ENCODE measurements around the gene GRIN1. TPM values are rescaled to one million over a fixed set of nuclear protein-coding genes. Genes with fewer than 3 reads are reported as not detected.

The GRIN1 gene
- total RNA-seq, 1 donor from 2014 or later = 0.53 TPM

GRCh38 chr9:137179761-137180160 is 40.8 kb downstream of the GRIN1 start:
- DNase-seq (ENCODE audit: low read depth) (no peak), FAIRE-seq (no peak)
- Histone ChIP-seq H3K4me3 (ENCODE audit: low read depth, low read length) (no peak overlapping the region), H3K36me3 (ENCODE audit: control insufficient read depth, insufficient read depth, low read length) (peaks cover 27% of the 10 kb centered on the region), H3K27me3 (ENCODE audit: control insufficient read depth, insufficient read depth, low read length) (peaks cover 6% of the 10 kb centered on the region)
- TF ChIP-seq, protein P1, sequence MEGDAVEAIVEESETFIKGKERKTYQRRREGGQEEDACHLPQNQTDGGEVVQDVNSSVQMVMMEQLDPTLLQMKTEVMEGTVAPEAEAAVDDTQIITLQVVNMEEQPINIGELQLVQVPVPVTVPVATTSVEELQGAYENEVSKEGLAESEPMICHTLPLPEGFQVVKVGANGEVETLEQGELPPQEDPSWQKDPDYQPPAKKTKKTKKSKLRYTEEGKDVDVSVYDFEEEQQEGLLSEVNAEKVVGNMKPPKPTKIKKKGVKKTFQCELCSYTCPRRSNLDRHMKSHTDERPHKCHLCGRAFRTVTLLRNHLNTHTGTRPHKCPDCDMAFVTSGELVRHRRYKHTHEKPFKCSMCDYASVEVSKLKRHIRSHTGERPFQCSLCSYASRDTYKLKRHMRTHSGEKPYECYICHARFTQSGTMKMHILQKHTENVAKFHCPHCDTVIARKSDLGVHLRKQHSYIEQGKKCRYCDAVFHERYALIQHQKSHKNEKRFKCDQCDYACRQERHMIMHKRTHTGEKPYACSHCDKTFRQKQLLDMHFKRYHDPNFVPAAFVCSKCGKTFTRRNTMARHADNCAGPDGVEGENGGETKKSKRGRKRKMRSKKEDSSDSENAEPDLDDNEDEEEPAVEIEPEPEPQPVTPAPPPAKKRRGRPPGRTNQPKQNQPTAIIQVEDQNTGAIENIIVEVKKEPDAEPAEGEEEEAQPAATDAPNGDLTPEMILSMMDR (IDR thresholded peaks at IDR 0.05; ENCODE audit: insufficient read depth, low read length, severe bottlenecking) = no peak

DNA sequence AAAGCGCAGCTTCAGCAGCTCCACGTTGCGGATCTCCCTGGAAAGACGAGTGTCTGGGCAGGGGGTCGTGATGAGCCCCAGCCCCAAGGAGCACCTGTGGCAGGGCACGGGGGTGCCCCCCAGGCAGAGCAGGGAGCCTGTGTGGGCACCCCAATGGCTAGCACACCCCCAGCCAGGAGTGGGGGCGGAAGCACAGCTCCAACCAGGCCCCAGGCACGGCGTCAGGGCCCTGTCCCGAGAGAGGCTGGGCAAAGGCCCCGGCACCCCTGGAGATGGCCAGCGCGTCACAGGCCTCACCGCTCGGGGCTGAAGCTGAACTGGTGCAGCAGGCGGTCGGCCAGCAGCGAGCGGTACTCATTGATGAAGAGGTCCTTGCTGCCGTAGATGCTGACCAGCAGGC is 41.5 kb downstream of the GRIN1 start:
- H3K27me3 ChIP-seq (ENCODE audit: control insufficient read depth, insufficient read depth, low read length) = no peaks in the 10 kb centered on the region
- TF ChIP-seq, protein P1 (IDR thresholded peaks at IDR 0.05; ENCODE audit: insufficient read depth, low read length, severe bottlenecking) = no peak
- no peak overlapping the region for H3K4me3 ChIP-seq (ENCODE audit: low read depth, low read length)
- FAIRE-seq (no peak), DNase-seq (ENCODE audit: low read depth) (no peak)
- H3K36me3 ChIP-seq (ENCODE audit: control insufficient read depth, insufficient read depth, low read length) = peaks cover 31% of the 10 kb centered on the region

GRCh38 chr9:137181680-137182079 is 42.7 kb downstream of the GRIN1 start:
- DNase-seq (ENCODE audit: low read depth) (no peak), FAIRE-seq (no peak)
- TF ChIP-seq, protein P1 (IDR thresholded peaks at IDR 0.05; ENCODE audit: insufficient read depth, low read length, severe bottlenecking) = no peak
- Histone ChIP-seq H3K27me3 (ENCODE audit: control insufficient read depth, insufficient read depth, low read length) (no peaks in the 10 kb centered on the region), H3K36me3 (ENCODE audit: control insufficient read depth, insufficient read depth, low read length) (peaks cover 34% of the 10 kb centered on the region), H3K4me3 (ENCODE audit: low read depth, low read length) (no peak overlapping the region)

GRCh38 chr9:137182836-137183235 is 43.9 kb downstream of the GRIN1 start:
- TF ChIP-seq, protein P1 (IDR thresholded peaks at IDR 0.05; ENCODE audit: insufficient read depth, low read length, severe bottlenecking) = no peak
- no peak for FAIRE-seq
- no peak overlapping the region for H3K4me3 ChIP-seq (ENCODE audit: low read depth, low read length)
- DNase-seq (ENCODE audit: low read depth) = no peak
- no peaks in the 10 kb centered on the region for H3K27me3 ChIP-seq (ENCODE audit: control insufficient read depth, insufficient read depth, low read length)
- H3K36me3 ChIP-seq (ENCODE audit: control insufficient read depth, insufficient read depth, low read length) = peaks cover 38% of the 10 kb centered on the region

- Histone ChIP-seq H3K4me3 (ENCODE audit: low read depth, low read length) (no peak overlapping the region), H3K36me3 (ENCODE audit: control insufficient read depth, insufficient read depth, low read length) (peaks cover 38% of the 10 kb centered on the region), H3K27me3 (ENCODE audit: control insufficient read depth, insufficient read depth, low read length) (no peaks in the 10 kb centered on the region)
- TF ChIP-seq, protein P1 (IDR thresholded peaks at IDR 0.05; ENCODE audit: insufficient read depth, low read length, severe bottlenecking) = no peak
- FAIRE-seq = no peak
- DNase-seq (ENCODE audit: low read depth) = no peak
Observed at GRCh38 chr9:137183980-137184595, 45.1 kb downstream of the GRIN1 start.
